Renal cortical epithelial cell (primary cell): ENCODE measurements around the gene PLA2G2F. TPM values are rescaled to one million over a fixed set of nuclear protein-coding genes. Genes with fewer than 3 reads are reported as not detected.
A peak's percentile ranks its signal among the peaks of the same experiment; 100 is the strongest.

Source experiments
- DNase-seq: peaks from one replicate; pipeline ENCODE4 v3.0.0-alpha.2; 2011; ENCODE audit warnings: low read depth
- total RNA-seq: library from RNA; depleted of rRNA; stranded (reverse); fragments of >200 nt; gene quantifications from 2 replicates; pipeline ENCODE4 v1.2.3, GENCODE V29; 2014

PLA2G2F gene, protein sequence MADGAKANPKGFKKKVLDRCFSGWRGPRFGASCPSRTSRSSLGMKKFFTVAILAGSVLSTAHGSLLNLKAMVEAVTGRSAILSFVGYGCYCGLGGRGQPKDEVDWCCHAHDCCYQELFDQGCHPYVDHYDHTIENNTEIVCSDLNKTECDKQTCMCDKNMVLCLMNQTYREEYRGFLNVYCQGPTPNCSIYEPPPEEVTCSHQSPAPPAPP
- 0.52 TPM in 1 of 2 replicates, not detected in the other for total RNA-seq

DNA sequence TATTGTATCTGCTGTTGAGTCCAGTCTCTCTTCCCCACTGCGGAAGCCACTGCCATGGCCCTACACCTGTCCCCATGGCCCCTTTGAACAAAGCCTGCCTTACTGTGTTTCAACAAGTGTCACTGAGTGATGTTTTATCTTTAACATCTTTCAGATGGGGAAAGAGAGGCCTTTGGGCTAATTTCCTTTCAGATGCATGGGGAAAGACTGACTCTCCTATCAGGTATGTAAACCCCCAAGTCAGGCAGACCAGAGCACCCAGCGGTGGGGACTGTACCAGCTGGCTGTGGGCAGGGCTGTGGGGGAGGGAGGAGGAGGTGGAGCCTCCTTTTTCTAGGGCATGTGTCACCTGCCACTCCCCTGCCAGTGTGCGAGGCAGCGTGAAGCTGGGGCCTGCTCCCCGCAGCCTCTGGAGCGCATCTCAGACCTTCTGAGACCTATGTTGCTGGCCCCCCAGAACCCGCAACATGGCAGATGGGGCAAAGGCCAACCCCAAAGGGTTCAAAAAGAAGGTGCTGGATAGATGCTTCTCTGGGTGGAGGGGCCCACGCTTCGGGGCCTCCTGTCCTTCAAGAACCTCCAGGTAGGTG lies at the start of gene PLA2G2F:
PLA2G2F (plus strand) TSS at position 363 of the 590 bp plus-strand sequence; CDS start at position 468, 105 bp downstream.
- DNase-seq, result no peak

DNA sequence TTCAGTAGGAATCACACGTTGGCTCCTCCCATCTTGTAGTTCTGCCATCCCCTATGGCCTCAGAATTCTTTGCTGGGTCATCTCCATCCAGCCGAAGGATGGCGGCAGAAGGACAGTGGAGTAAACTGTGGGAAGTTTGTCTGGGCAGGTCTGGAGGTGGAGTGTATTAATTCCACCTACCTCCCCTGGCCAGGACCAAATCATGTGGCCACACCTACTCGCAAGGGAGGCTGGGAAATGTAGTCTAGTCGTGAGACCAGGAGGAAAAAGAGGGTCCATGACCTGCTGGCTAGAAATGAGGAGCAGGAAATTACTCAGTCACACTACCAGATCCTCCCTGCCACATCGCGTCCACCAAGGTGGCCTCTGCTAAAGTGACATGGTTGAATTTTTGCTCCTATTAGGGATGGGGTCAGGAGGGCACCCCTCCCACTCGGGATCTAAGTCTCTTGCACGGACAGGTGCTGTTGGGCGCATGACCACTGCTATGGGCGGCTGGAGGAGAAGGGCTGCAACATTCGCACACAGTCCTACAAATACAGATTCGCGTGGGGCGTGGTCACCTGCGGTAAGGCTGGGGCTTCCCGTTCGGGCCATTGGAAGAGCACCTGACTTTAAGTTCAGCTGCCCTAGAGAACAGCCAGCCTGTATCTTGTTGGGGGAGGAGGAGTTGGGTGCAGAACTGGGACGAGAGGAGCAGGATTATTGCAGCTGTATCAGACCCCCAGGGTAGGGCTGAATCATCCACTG lies 49.6 kb upstream of the PLA2G2F start:
- no peak for DNase-seq

- no peak for DNase-seq
Observed at GRCh38 chr1:20090119-20090518, 49.0 kb upstream of the PLA2G2F start.

DNA sequence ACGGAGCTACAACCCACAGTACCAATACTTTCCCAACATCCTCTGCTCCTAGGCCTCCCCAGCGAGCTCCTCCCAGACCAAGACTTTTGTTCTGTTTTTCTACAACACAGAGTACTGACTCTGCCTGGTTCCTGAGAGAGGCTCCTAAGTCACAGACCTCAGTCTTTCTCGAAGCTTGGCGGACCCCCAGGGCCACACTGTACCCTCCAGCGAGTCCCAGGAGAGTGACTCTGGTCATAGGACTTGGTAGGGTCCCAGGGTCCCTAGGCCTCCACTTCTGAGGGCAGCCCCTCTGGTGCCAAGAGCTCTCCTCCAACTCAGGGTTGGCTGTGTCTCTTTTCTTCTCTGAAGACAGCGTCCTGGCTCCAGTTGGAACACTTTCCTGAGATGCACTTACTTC lies 48.5 kb upstream of the PLA2G2F start:
- no peak for DNase-seq

- DNase-seq, result no peak
Observed at GRCh38 chr1:20093303-20093702, 45.8 kb upstream of the PLA2G2F start.

DNA sequence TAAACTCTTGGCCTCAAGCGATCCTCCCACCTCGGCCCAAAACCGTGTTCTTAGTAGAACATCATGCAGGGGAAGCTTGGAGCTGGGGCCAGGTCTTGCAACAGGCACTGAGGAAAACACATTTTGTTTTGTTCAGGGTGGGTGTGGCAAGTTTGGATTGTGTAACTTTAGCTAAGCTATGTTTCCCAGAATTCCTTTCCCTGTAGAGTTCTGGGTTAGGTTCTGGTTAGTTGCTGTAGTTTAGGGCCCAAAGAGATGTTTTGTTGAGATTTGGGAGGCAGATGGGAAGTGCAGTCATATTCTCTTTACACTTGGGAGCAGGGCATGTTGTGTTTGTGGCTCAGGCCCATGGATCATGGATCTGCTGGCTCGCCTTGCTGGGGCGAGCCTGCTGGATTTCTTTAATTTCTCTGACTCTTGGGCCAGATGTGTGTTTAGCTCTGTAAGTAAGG lies 45.2 kb upstream of the PLA2G2F start:
- DNase-seq, result peak; percentile 14

GRCh38 chr1:20095564-20096434 lies 43.3 kb upstream of the PLA2G2F start:
- peak; percentile 52 for DNase-seq

- DNase-seq, result no peak
Observed at GRCh38 chr1:20096840-20097447, 42.2 kb upstream of the PLA2G2F start.

DNA sequence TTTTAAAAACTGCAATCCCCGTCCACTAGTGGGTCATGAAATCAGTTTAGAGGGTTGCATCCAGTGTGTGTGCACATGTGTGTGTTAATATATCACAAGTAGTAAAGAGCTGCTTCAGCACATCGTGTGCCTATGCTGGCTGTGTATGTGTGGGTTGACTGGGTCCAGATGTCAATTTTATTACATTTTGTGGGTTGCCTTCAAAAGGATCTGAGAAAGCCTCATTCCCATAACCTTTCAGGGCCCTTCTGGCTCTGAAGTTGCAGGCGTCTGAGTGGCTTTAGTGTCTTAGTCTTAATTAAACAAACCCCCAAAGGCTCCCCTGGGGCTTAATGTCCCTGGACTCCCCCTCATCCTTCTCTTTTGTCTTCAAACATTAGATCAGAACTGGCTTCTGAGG lies 39.6 kb upstream of the PLA2G2F start:
- DNase-seq, result no peak

- DNase-seq, result peak; percentile 65
Observed at GRCh38 chr1:20100632-20101355, 38.3 kb upstream of the PLA2G2F start.

DNA sequence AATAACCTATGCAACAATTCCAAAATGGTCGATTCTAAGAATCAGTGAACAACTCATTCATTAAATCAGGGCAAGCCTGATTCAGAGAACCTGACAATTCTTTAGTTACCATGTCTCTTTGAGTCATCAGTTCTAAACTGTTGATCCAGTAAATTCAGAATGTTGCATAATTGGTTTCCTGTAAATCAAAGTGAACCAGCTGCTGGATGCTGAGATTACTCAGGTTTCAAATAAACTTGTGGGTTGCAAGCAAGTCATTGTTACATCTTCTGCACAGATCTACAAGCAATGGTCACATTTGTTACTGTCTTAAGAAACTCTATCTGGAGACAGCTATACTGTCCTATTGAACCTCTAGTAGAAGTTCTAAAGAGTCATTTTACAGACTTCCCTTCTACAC lies 36.2 kb upstream of the PLA2G2F start:
- DNase-seq, result peak; percentile 96

DNA sequence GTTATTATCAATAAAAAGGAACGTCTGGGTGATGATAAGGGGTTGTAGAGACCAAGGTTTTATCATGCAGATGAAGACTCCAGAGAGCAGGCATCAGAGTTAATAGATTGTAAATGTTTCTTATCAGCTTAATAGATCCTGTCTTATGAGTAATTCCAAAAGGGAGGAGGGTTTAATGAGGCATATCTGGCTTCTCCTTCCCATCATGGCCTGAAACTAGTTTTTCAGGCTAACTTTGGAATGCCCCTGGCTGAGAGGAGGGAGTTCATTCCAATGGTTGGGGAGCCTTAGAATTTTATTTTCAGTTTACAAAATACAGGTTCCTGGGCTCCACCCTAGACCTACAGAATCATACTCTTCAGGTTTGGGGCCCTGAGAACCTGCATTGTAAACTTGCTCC lies 33.3 kb upstream of the PLA2G2F start:
- DNase-seq, result peak; percentile 67

DNA sequence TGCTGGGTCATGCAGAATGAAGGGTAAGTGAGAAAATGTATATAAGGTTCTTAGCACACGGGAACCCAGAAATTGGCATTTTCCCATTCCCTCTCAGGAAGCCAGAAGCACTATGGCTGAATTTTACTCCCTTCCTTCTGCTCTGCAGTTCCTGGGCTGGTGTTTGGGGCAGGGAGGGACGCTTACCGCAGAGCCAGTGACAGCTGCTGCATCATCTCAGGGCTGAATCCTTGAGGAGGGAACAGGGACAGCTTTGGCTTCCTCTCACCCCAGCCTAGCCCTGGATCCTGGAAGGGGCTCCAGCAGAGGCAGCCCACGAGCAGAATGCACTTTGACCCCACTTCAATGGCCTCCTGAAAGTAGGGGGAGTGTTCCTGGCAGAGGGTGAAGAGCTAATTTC lies 31.8 kb upstream of the PLA2G2F start:
- no peak for DNase-seq

GRCh38 chr1:20107796-20108195 lies 31.3 kb upstream of the PLA2G2F start:
- DNase-seq, result no peak

GRCh38 chr1:20108366-20109123 lies 30.6 kb upstream of the PLA2G2F start:
- DNase-seq, result no peak

DNA sequence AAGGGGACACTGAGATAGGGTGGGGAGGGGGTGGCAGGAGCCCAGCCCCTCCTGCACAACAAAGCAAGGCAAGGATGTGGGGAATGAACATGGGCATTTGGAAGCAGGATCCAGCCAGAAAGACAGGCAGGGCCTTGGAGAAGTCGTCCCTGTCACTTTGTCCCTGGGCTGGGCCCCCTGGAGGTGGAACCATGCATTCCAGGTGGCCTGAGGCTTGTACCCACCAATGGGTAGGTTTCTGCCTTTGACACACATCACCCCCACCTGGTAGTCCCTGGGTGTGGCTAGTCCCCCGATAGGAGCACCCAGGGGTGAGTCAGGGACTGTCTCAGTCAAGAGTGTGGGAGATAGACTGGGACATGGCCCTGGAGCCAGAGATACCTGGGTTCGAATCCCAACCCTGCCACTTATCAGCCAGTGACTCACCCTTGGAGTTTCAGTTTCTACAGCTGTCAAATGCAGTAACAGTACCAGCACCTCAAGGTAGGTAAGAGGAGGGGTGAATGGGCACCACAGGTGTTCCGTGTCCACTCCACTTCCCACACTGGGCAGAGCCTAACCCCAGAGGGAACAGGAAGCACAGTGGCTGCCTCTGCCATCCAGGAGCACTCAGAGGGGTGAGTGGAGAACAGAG lies 29.8 kb upstream of the PLA2G2F start:
- peak; percentile 35 for DNase-seq

- DNase-seq, result peak; percentile 52
Observed at GRCh38 chr1:20110679-20111078, 28.4 kb upstream of the PLA2G2F start.

DNA sequence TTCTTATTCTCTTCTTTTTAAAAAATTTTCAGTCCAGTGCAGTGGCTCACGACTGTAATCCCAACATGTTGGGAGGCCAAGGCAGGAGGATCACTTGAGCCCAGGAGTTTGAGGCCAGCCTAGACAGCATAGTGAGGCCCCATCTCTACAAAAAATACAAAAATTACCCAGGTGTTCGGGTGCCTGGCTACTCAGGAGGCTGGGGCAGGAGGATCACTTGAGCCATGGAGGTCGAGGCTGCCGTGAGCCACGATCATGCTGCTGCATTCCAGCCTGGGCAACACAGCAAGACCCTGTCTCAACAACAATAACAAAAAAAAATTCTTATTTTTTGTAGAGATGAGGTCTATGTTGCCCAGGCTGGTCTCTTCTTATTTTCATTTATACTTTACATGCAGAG lies 27.7 kb upstream of the PLA2G2F start:
- no peak for DNase-seq

GRCh38 chr1:20112279-20113000 lies 26.7 kb upstream of the PLA2G2F start:
- peak; percentile 46 for DNase-seq
